Gastrocnemius medialis (tissue), 4 donors: ENCODE data around the gene YPEL1.
"Not testable (repeated sequence)": the region's sequence is repeated elsewhere in the genome, so short reads cannot be mapped to it uniquely, and the experiment has no call there.

ENCODE experiments used
- CTCF ChIP-seq, 5 experiments: fragments of 450-650 bp in 3 of 5; fragments of 200-600 bp in 2 of 5; sonication (generic) in 2 of 5; IDR thresholded peaks in 4 of 5; conservative IDR thresholded peaks in 1 of 5; 1 replicate in 4 of 5; 2 replicates in 1 of 5; pipeline ENCODE4 v1.5.1; 2016 to 2019; ENCODE audit warnings: antibody characterized with exemption in 5 of 5, mild to moderate bottlenecking in 3 of 5, moderate library complexity in 3 of 5
- POLR2A ChIP-seq, 2 donors: fragments of 450-650 bp; IDR thresholded peaks; one replicate each; pipeline ENCODE4 v1.6.1; 2017; ENCODE audit warnings: antibody characterized with exemption in 2 of 2, mild to moderate bottlenecking in 2 of 2, moderate library complexity in 2 of 2

- TF ChIP-seq CTCF (IDR thresholded peaks at IDR 0.05 in 4 of 5, conservative IDR thresholded peaks at IDR 0.05 in 1 of 5); POLR2A (IDR thresholded peaks at IDR 0.05): not testable (repeated sequence)
Measured at GRCh38 chr22:21729184-21729583, 6.4 kb downstream of the YPEL1 start.
